Measurements from ENCODE around the gene WAPL. TPM values are rescaled to one million over a fixed set of nuclear protein-coding genes. Genes with fewer than 3 reads are reported as not detected.

WAPL gene
- total and polyA plus RNA-seq, 2 of the 8 experiments (the other 6 are each of a cell fraction or from before 2014, with no cell fraction given): 12.8 to 48.1 TPM

DNA sequence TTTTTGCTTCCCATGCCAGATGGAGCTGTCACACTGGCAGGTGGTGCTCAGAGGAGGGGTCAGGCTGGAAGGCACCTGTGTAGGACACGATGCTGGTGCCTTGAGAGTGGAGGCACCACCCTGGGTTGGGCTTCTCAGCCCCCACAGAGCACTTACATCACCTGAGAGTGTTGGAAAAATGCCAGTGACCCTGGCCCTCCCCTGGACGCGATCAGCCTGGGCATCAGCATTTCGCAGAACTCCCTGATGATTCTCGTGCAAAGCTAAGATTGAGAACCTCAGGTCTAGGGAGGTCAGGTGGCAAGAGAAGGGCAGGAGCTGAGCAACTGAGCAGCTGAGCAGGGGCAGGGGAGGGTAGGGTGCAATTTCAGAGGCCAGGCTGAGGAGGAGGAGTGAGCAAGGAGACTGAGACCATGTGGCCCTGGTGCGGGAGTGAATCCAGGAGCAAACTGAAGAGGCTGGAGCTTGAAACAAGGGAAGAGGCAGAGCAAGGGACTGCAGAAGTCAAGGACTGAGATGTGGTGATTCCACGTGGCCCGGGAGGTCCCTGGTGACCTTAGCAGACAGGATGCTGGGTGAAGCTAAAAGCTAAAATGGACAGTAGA lies 130.3 kb downstream of the WAPL start (continued):
- TF ChIP-seq SIX5 (IDR thresholded peaks at IDR 0.05; ENCODE audit: low read depth, low read length): no peak

All from H1 (cell line).